Measurements from ENCODE around the gene CLDN8. TPM values are rescaled to one million over a fixed set of nuclear protein-coding genes. Genes with fewer than 3 reads are reported as not detected.

The CLDN8 gene
- total and polyA plus RNA-seq, 2 of the 13 experiments (the other 11 are each of a cell fraction or from before 2014, with no cell fraction given), result not detected

GRCh38 chr21:30257773-30258172 lies 41.9 kb upstream of the CLDN8 start:
- H3K9ac ChIP-seq (ENCODE audit: insufficient read depth, low read depth, low read length), result no peak overlapping the region
- POLR2A ChIA-PET, result no interaction called here
- no peak for ATAC-seq
- H3K36me3 ChIP-seq (replicated peaks in 1 of 2; ENCODE audit: control insufficient read depth in 1 of 2, insufficient read depth in 2 of 2, low read length in 2 of 2), result no peaks in the 10 kb centered on the region
- no peaks in the 10 kb centered on the region for H3K4me1 ChIP-seq (ENCODE audit: insufficient read depth, low read length)
- WGBS (ENCODE audit: low lambda C conversion rate), result 4% methylated on average over 4 of the region's 4 CpGs
- DNase-seq (ENCODE audit: low spot score), result no peak
- H3K27ac ChIP-seq (ENCODE audit: extremely low read length, insufficient read depth, low read length), result no peak overlapping the region
- intact Hi-C loops (cut with micrococcal nuclease; ENCODE audit: unreplicated experiment), result no loop called here
- H2AFZ ChIP-seq (ENCODE audit: low read length), result no peak overlapping the region
- no peaks in the 10 kb centered on the region for H4K20me1 ChIP-seq (ENCODE audit: insufficient read depth, low read length)
- CTCF ChIA-PET (ENCODE audit: low intra/inter-chr PET ratio, low total read pairs), result no interaction called here
- in situ Hi-C loops (cut with HindIII; ENCODE audit: extremely low pct_ligation_motif_present, low pct_unique_long_range_greater_than_20kb), result no loop called here
- no TSS peak for BruUV-seq (replicated peaks)
- H3K79me2 ChIP-seq (ENCODE audit: insufficient read depth, low read length), result no peaks in the 10 kb centered on the region
- no peak overlapping the region for H3K4me3 ChIP-seq (replicated peaks in 1 of 3; ENCODE audit: insufficient read depth in 1 of 3, low read depth in 2 of 3, low read length in 3 of 3)
- FAIRE-seq, result no peak
- TF ChIP-seq NONO (IDR thresholded peaks at IDR 0.05), result no peak
- TF ChIP-seq NONO (CRISPR knock-in tag; conservative IDR thresholded peaks at IDR 0.05), result no peak
- no peak for TF ChIP-seq CREBL2 (CRISPR knock-in tag; IDR thresholded peaks at IDR 0.05; ENCODE audit: borderline replicate concordance)
- no peak for TF ChIP-seq SNRNP70 (IDR thresholded peaks at IDR 0.05; ENCODE audit: low read depth, low read length)
- no peak for TF ChIP-seq TRAFD1 (CRISPR knock-in tag; IDR thresholded peaks at IDR 0.05; ENCODE audit: borderline replicate concordance)
- no peak for TF ChIP-seq ZNF251 (CRISPR knock-in tag; IDR thresholded peaks at IDR 0.05)
- no peak for TF ChIP-seq RELA (CRISPR knock-in tag; IDR thresholded peaks at IDR 0.05)
- no peak for TF ChIP-seq CAMTA2 (CRISPR knock-in tag; IDR thresholded peaks at IDR 0.05; ENCODE audit: borderline replicate concordance)
- no peak for TF ChIP-seq HNRNPLL (IDR thresholded peaks at IDR 0.05; ENCODE audit: low read depth, low read length, poor library complexity, severe bottlenecking)
- no peak for TF ChIP-seq ZNF644 (CRISPR knock-in tag; IDR thresholded peaks at IDR 0.05; ENCODE audit: low read depth)
- no peak for TF ChIP-seq ZNF180 (CRISPR knock-in tag; IDR thresholded peaks at IDR 0.05; ENCODE audit: borderline replicate concordance, low read depth)
- peaks cover 78% of the 10 kb centered on the region for H3K9me3 ChIP-seq (ENCODE audit: low read length)
- no peaks in the 10 kb centered on the region for H3K27me3 ChIP-seq (ENCODE audit: control insufficient read depth in 1 of 2, insufficient read depth in 2 of 2, low read length in 2 of 2)
- no peak overlapping the region for H3K4me2 ChIP-seq (ENCODE audit: low read depth, low read length)

Measured in HepG2 (cell line).